ENCODE results near the gene SMOC1.

SMOC1 gene

DNA sequence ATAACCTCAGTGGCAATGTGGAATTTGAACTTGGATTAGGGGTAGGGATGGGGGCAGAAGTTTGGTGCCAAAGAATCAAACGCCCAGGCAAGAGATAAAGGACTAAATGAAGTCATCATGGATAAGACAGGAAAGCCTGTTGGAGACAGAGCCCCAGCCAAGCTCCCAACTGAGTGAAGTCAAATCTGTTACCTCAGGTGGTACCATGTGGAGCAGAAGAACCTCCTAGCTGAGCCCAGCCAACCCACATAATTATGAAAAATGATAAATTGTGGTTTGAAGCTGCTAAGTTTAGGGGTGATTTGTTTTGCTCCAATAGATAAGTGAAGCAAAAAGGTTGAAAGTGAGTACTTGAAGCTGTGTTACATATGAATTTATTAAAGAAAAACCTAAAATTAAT lies 66.1 kb downstream of the SMOC1 start:
- Histone ChIP-seq H3K9ac (no peak overlapping the region), H3K4me1 (ENCODE audit: low read depth, poor library complexity, severe bottlenecking) (no peaks in the 10 kb centered on the region), H3K27me3 (ENCODE audit: insufficient read depth, low read depth) (no peaks in the 10 kb centered on the region), H4K20me1 (ENCODE audit: insufficient read depth) (no peaks in the 10 kb centered on the region), H3K4me2 (no peak overlapping the region), H3K4me3 (IDR thresholded peaks at IDR 0.05; ENCODE audit: insufficient read depth, low read depth, low read length) (no peak overlapping the region), H2AFZ (ENCODE audit: low read depth) (no peak overlapping the region), H3K27ac (no peak overlapping the region), H3K79me2 (ENCODE audit: insufficient read depth, low read depth) (no peaks in the 10 kb centered on the region), H3K36me3 (ENCODE audit: insufficient read depth) (no peaks in the 10 kb centered on the region)
- TF ChIP-seq CTCF (conservative IDR thresholded peaks at IDR 0.05; ENCODE audit: low read depth, low read length), result no peak

GRCh38 chr14:69945912-69946311 lies 66.7 kb downstream of the SMOC1 start:
- Histone ChIP-seq H3K4me1 (ENCODE audit: low read depth, poor library complexity, severe bottlenecking) (no peaks in the 10 kb centered on the region), H2AFZ (ENCODE audit: low read depth) (no peak overlapping the region), H3K9ac (no peak overlapping the region), H3K4me3 (IDR thresholded peaks at IDR 0.05; ENCODE audit: insufficient read depth, low read depth, low read length) (no peak overlapping the region), H3K27me3 (ENCODE audit: insufficient read depth, low read depth) (no peaks in the 10 kb centered on the region), H3K36me3 (ENCODE audit: insufficient read depth) (no peaks in the 10 kb centered on the region), H4K20me1 (ENCODE audit: insufficient read depth) (no peaks in the 10 kb centered on the region), H3K4me2 (no peak overlapping the region), H3K27ac (no peak overlapping the region), H3K79me2 (ENCODE audit: insufficient read depth, low read depth) (no peaks in the 10 kb centered on the region)
- no peak for TF ChIP-seq CTCF (conservative IDR thresholded peaks at IDR 0.05; ENCODE audit: low read depth, low read length)

DNA sequence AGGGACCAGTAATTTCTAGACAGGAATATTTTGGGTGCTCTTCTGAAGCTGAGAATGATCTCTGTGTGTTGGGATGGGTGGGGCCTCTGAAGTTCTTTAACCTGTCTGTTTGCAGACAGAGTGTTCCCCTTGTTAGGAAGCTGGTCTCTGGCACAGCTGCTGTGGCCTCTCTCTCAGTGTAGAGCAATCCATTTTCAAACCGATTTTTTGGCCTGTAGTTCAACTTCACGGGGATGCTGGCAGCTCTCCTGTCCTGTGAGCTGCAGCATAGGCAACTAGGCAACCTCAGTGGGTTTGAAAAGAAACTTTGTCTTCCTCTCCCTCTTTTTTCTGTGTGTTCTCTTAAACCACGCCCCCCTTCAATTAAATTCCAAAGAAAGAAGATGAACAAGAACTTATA lies 69.1 kb downstream of the SMOC1 start:
- H3K36me3 ChIP-seq (ENCODE audit: insufficient read depth), result no peaks in the 10 kb centered on the region
- H2AFZ ChIP-seq (ENCODE audit: low read depth), result no peak overlapping the region
- no peaks in the 10 kb centered on the region for H3K4me1 ChIP-seq (ENCODE audit: low read depth, poor library complexity, severe bottlenecking)
- H3K4me3 ChIP-seq (IDR thresholded peaks at IDR 0.05; ENCODE audit: insufficient read depth, low read depth, low read length), result no peak overlapping the region
- H3K4me2 ChIP-seq, result no peak overlapping the region
- H3K9ac ChIP-seq, result no peak overlapping the region
- H3K27ac ChIP-seq, result no peak overlapping the region
- no peaks in the 10 kb centered on the region for H3K79me2 ChIP-seq (ENCODE audit: insufficient read depth, low read depth)
- H4K20me1 ChIP-seq (ENCODE audit: insufficient read depth), result no peaks in the 10 kb centered on the region
- TF ChIP-seq CTCF (conservative IDR thresholded peaks at IDR 0.05; ENCODE audit: low read depth, low read length), result no peak
- no peaks in the 10 kb centered on the region for H3K27me3 ChIP-seq (ENCODE audit: insufficient read depth, low read depth)

GRCh38 chr14:69951263-69951662 lies 72.0 kb downstream of the SMOC1 start:
- H3K79me2 ChIP-seq (ENCODE audit: insufficient read depth, low read depth), result no peaks in the 10 kb centered on the region
- H3K4me3 ChIP-seq (IDR thresholded peaks at IDR 0.05; ENCODE audit: insufficient read depth, low read depth, low read length), result no peak overlapping the region
- H3K27ac ChIP-seq, result no peak overlapping the region
- H3K27me3 ChIP-seq (ENCODE audit: insufficient read depth, low read depth), result no peaks in the 10 kb centered on the region
- no peaks in the 10 kb centered on the region for H3K36me3 ChIP-seq (ENCODE audit: insufficient read depth)
- no peaks in the 10 kb centered on the region for H3K4me1 ChIP-seq (ENCODE audit: low read depth, poor library complexity, severe bottlenecking)
- H3K4me2 ChIP-seq, result no peak overlapping the region
- H3K9ac ChIP-seq, result no peak overlapping the region
- no peak overlapping the region for H2AFZ ChIP-seq (ENCODE audit: low read depth)
- no peak for TF ChIP-seq CTCF (conservative IDR thresholded peaks at IDR 0.05; ENCODE audit: low read depth, low read length)
- no peaks in the 10 kb centered on the region for H4K20me1 ChIP-seq (ENCODE audit: insufficient read depth)

GRCh38 chr14:69951935-69952334 lies 72.7 kb downstream of the SMOC1 start:
- Histone ChIP-seq H3K27ac (no peak overlapping the region), H3K79me2 (ENCODE audit: insufficient read depth, low read depth) (no peaks in the 10 kb centered on the region), H3K36me3 (ENCODE audit: insufficient read depth) (no peaks in the 10 kb centered on the region), H3K4me2 (no peak overlapping the region), H2AFZ (ENCODE audit: low read depth) (no peak overlapping the region), H4K20me1 (ENCODE audit: insufficient read depth) (no peaks in the 10 kb centered on the region), H3K4me3 (IDR thresholded peaks at IDR 0.05; ENCODE audit: insufficient read depth, low read depth, low read length) (no peak overlapping the region), H3K4me1 (ENCODE audit: low read depth, poor library complexity, severe bottlenecking) (no peaks in the 10 kb centered on the region), H3K27me3 (ENCODE audit: insufficient read depth, low read depth) (no peaks in the 10 kb centered on the region), H3K9ac (no peak overlapping the region)
- no peak for TF ChIP-seq CTCF (conservative IDR thresholded peaks at IDR 0.05; ENCODE audit: low read depth, low read length)
